HG03457 (cell line): Measurements from ENCODE around the gene MCRIP2.

Experiments
- ATAC-seq: cut with Tn5 transposase; IDR thresholded peaks from one replicate; pipeline ENCODE4 v1.9.1; 2021; ENCODE audit warnings: moderate number of reproducible peaks; ENCODE audit not compliant: unreplicated experiment

MCRIP2 gene

DNA sequence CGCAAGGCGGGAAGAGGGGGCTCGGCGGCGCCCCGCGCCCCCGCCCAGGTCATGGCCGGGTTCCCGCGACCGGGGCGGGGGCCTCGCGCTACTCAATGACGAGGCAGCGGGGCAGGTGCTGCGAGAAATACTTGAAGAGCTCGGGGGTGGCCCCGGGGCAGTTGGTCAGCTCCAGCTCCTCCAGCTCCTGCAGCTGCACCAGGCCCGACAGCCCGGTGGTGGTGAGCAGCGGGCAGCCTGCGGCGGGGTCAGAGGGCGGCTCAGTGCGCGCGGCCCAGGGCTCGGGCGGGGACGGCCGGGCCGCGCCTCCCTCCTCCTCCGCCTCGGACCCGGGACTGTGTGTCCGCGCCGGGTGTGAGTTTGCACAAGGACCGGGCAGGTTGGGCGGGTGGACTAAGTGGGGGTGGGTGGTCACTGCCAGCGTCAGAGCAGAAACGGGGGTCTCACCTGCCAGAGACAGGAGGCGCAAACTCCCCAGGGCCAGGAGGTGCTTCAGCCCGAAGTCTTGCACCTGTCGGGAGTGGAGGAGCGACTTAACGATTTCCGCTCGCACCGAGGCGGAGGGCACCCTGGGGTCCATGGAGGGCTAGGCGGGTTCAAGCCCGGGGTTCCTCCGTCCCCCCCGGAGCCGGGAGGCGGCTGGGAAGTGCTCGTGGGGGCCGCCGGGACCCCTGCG, 52.7 kb downstream of the MCRIP2 start:
- ATAC-seq, result no peak

DNA sequence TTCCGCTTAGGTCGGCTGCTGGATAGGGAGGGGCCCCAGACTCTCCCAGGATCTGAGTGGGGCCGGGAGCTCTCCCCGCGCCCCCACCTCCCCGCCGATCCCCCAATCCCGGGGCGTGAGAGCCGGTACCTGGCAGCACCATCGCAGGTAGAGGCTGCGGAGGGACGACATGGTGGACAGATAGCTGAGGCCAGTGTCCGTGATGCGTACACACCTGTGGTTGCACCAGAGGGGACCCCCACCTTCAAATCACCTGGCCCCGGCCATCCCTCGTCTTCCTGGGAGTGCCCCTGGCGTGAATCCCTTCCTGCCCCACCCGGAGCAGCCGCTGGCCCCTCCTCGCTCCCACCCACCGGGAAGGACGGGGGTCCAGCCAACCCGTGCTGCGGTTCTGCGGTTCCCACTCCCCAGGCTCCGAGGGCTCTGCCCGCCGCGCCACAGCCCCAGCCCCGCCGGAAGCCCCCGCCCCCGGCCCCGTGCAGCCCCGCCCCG, 53.3 kb downstream of the MCRIP2 start:
- ATAC-seq, result no peak

DNA sequence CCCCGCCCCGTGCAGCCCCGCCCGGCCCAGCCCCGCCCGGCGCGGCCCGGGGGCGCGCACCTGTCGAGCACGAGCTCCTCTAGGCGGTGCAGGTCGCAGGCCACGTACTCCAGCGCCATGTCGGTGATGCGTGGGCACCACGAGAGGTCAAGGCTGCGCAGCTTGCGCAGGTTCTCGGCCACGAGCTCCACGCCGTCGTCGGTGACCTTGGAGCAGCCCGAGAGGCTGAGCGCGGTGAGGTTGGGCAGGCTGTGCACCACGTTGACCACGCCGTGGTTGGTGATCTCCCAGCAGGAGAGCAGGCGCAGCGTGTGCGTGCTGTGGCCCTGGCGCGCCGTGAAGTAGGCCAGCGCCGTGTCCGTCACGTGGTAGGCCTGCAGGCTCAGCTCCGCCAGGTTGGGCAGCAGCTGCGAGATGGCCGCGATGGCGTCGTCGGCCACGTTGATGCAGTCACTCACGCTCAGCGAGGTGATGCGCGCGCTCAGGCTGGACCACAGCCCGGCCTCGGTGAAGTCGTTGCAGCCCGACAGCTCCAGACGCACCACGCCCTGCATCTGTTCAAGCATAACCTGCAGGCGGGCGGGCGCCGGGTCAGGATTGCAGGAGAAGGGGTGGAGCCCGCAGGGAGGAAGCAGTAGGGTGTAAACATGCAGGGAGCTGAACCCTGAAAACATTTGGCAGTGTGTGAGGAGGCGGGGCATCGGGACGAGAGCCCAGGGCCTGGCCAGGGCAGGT, 53.9 kb downstream of the MCRIP2 start:
- no peak for ATAC-seq
